Stimulated activated CD8-positive, alpha-beta memory T cell treated with anti-CD3 and anti-CD28 coated beads, Interleukin-7, amount 100 ng/mL, for 48 hours (primary cell): ENCODE results near the gene ADCY5.

ENCODE experiments used
- DNase-seq, 2 donors: peaks; one replicate each; pipeline ENCODE4 v3.0.0-alpha.2; 2020; ENCODE audit warnings: low read depth in 1 of 2; ENCODE audit errors: extremely low read depth in 1 of 2

Gene ADCY5

GRCh38 chr3:123389628-123389918 lies 59.3 kb downstream of the ADCY5 start:
- no peak for DNase-seq

- no peak for DNase-seq
These were observed 59.9 kb downstream of the ADCY5 start for GRCh38 chr3:123388811-123389627.

GRCh38 chr3:123388042-123388441 lies 60.8 kb downstream of the ADCY5 start:
- no peak for DNase-seq

- DNase-seq: no peak
These were observed 61.4 kb downstream of the ADCY5 start for GRCh38 chr3:123387532-123387931.

- no peak for DNase-seq
These were observed 62.3 kb downstream of the ADCY5 start for GRCh38 chr3:123386477-123387040.

- DNase-seq: no peak
These were observed 62.9 kb downstream of the ADCY5 start for GRCh38 chr3:123385981-123386380.

- no peak for DNase-seq
These were observed 63.4 kb downstream of the ADCY5 start for GRCh38 chr3:123385499-123385898.

- DNase-seq: no peak
These were observed 63.9 kb downstream of the ADCY5 start for GRCh38 chr3:123385001-123385401.

GRCh38 chr3:123384256-123384655 lies 64.6 kb downstream of the ADCY5 start:
- DNase-seq: no peak

- no peak for DNase-seq
These were observed 65.5 kb downstream of the ADCY5 start for GRCh38 chr3:123383091-123384053.

GRCh38 chr3:123380261-123380660 lies 68.6 kb downstream of the ADCY5 start:
- no peak for DNase-seq

- no peak for DNase-seq
These were observed 69.7 kb downstream of the ADCY5 start for GRCh38 chr3:123379041-123379830.

GRCh38 chr3:123378409-123378915 lies 70.4 kb downstream of the ADCY5 start:
- no peak for DNase-seq

- no peak for DNase-seq
These were observed 71.6 kb downstream of the ADCY5 start for GRCh38 chr3:123377243-123377740.

- no peak for DNase-seq
These were observed 72.2 kb downstream of the ADCY5 start for GRCh38 chr3:123376451-123377242.

GRCh38 chr3:123375014-123375940 lies 73.6 kb downstream of the ADCY5 start:
- DNase-seq: no peak

- DNase-seq: no peak
These were observed 74.9 kb downstream of the ADCY5 start for GRCh38 chr3:123374016-123374415.

- DNase-seq: no peak
These were observed 75.4 kb downstream of the ADCY5 start for GRCh38 chr3:123373474-123373987.
